Mesendoderm (in vitro differentiated cells): ENCODE measurements around the gene IL17RC.
"Not testable (repeated sequence)": the region's sequence is repeated elsewhere in the genome, so short reads cannot be mapped to it uniquely, and the experiment has no call there.

Source experiments
- DNase-seq: peaks from one replicate; pipeline ENCODE4 v3.0.0; 2013
- H2AK5ac ChIP-seq: 2 replicates; pipeline ENCODE4 v1.6.1; 2013; ENCODE audit warnings: low read length, inconsistent platforms
- H2BK120ac ChIP-seq: 2 replicates; pipeline ENCODE4 v1.6.1; 2013; ENCODE audit warnings: low read depth, mild to moderate bottlenecking, low read length, moderate library complexity, mixed read lengths
- H2BK15ac ChIP-seq: replicated peaks from 2 replicates; pipeline ENCODE4 v1.6.1; 2013; ENCODE audit warnings: low read depth, mild to moderate bottlenecking, moderate library complexity
- H2BK5ac ChIP-seq: 2 replicates; pipeline ENCODE4 v1.6.1; 2013; ENCODE audit warnings: low read length, inconsistent platforms
- H3K18ac ChIP-seq: 2 replicates; pipeline ENCODE4 v1.6.1; 2013; ENCODE audit warnings: mild to moderate bottlenecking, low read length, mixed read lengths
- H3K23ac ChIP-seq: one replicate; pipeline ENCODE4 v1.6.1; 2013; ENCODE audit warnings: low read length
- H3K27ac ChIP-seq: 2 replicates; pipeline ENCODE4 v1.5.1; 2013; ENCODE audit warnings: low read depth, mild to moderate bottlenecking, inconsistent platforms, low read length, moderate library complexity
- H3K27me3 ChIP-seq: 2 replicates; pipeline ENCODE4 v1.6.1; 2013; ENCODE audit warnings: low read length, control low read depth, mild to moderate bottlenecking, inconsistent platforms; ENCODE audit not compliant: insufficient read depth, poor library complexity
- H3K36me3 ChIP-seq: 2 replicates; pipeline ENCODE4 v1.6.1; 2013; ENCODE audit warnings: low read length, inconsistent platforms; ENCODE audit not compliant: control insufficient read depth, insufficient read depth
- H3K4ac ChIP-seq: one replicate; pipeline ENCODE4 v1.6.1; 2013; ENCODE audit warnings: low read depth, mild to moderate bottlenecking, low read length, moderate library complexity
- H3K4me1 ChIP-seq: 2 replicates; pipeline ENCODE4 v1.6.1; 2013; ENCODE audit warnings: low read depth, low read length, inconsistent platforms; ENCODE audit not compliant: control insufficient read depth
- H3K4me2 ChIP-seq: 2 replicates; pipeline ENCODE4 v1.6.1; 2013; ENCODE audit warnings: low read length
- H3K4me3 ChIP-seq: 2 replicates; pipeline ENCODE4 v1.5.1; 2013; ENCODE audit warnings: mild to moderate bottlenecking, low read length
- H3K56ac ChIP-seq: one replicate; pipeline ENCODE4 v1.6.1; 2013; ENCODE audit warnings: low read length
- H3K79me1 ChIP-seq: 2 replicates; pipeline ENCODE4 v1.6.1; 2013; ENCODE audit warnings: low read length, inconsistent platforms
- H3K79me2 ChIP-seq: 2 replicates; pipeline ENCODE4 v1.6.1; 2013; ENCODE audit warnings: mild to moderate bottlenecking, low read length; ENCODE audit not compliant: control insufficient read depth, insufficient read depth
- H3K9ac ChIP-seq: 2 replicates; pipeline ENCODE4 v1.6.1; 2013; ENCODE audit warnings: low read length, inconsistent platforms
- H4K5ac ChIP-seq: one replicate; pipeline ENCODE4 v1.6.1; 2013; ENCODE audit warnings: low read length
- H4K8ac ChIP-seq: one replicate; pipeline ENCODE4 v1.6.1; 2013; ENCODE audit warnings: low read depth, mild to moderate bottlenecking, control low read depth, low read length, moderate library complexity
- WGBS: extraction: QIAGEN DNeasy Blood & Tissue Kit; methylation state at CpG from one replicate; pipeline ENCODE4 v1.1.7; 2013; ENCODE audit warnings: low lambda C conversion rate, missing lambda C conversion rate; ENCODE audit not compliant: insufficient coverage; ENCODE audit errors: extremely low coverage; 5-methylcytosine and 5-hydroxymethylcytosine counted together

The IL17RC gene

GRCh38 chr3:9938966-9939365 is 22.1 kb downstream of the IL17RC start:
- Histone ChIP-seq H4K5ac (no peak overlapping the region), H3K27me3 (no peaks in the 10 kb centered on the region), H3K79me1 (no peaks in the 10 kb centered on the region), H2AK5ac (no peak overlapping the region), H3K36me3 (no peaks in the 10 kb centered on the region), H2BK5ac (no peak overlapping the region), H4K8ac (no peak overlapping the region), H3K4me3 (no peak overlapping the region), H3K9ac (no peak overlapping the region), H3K4ac (no peak overlapping the region), H2BK15ac (no peak overlapping the region), H3K18ac (no peak overlapping the region), H3K27ac (no peak overlapping the region), H3K56ac (no peak overlapping the region), H3K4me1 (peaks cover 3% of the 10 kb centered on the region), H3K4me2 (no peak overlapping the region), H3K79me2 (no peaks in the 10 kb centered on the region), H3K23ac (no peak overlapping the region), H2BK120ac (no peak overlapping the region)
- no CpG with 5 or more reads among the region's 2 CpGs for WGBS
- no peak for DNase-seq

- H3K27me3 ChIP-seq, H3K4me1 ChIP-seq, H3K9ac ChIP-seq, DNase-seq, H3K4me2 ChIP-seq, H3K36me3 ChIP-seq, H3K79me2 ChIP-seq, H3K27ac ChIP-seq, H3K4ac ChIP-seq, H3K56ac ChIP-seq, H3K18ac ChIP-seq, H4K8ac ChIP-seq, H2BK5ac ChIP-seq, H3K23ac ChIP-seq, H4K5ac ChIP-seq, H3K4me3 ChIP-seq, H2BK15ac ChIP-seq, H3K79me1 ChIP-seq, H2BK120ac ChIP-seq, H2AK5ac ChIP-seq: not testable (repeated sequence)
- no CpG with 5 or more reads among the region's 32 CpGs for WGBS
Measured at GRCh38 chr3:9939906-9940305, 23.0 kb downstream of the IL17RC start.

- Histone ChIP-seq H3K79me2 (no peaks in the 10 kb centered on the region), H3K79me1 (no peaks in the 10 kb centered on the region), H3K4me2 (no peak overlapping the region), H3K27ac (no peak overlapping the region), H3K56ac (no peak overlapping the region), H4K8ac (no peak overlapping the region), H2BK5ac (no peak overlapping the region), H3K4ac (no peak overlapping the region), H3K9ac (no peak overlapping the region), H3K4me1 (no peaks in the 10 kb centered on the region), H4K5ac (no peak overlapping the region), H3K23ac (no peak overlapping the region), H2BK15ac (no peak overlapping the region), H2AK5ac (no peak overlapping the region), H3K36me3 (no peaks in the 10 kb centered on the region), H3K27me3 (no peaks in the 10 kb centered on the region), H3K4me3 (no peak overlapping the region), H3K18ac (no peak overlapping the region), H2BK120ac (no peak overlapping the region)
- no CpG with 5 or more reads among the region's 10 CpGs for WGBS
- no peak for DNase-seq
Measured at GRCh38 chr3:9940746-9941145, 23.8 kb downstream of the IL17RC start.

- Histone ChIP-seq H3K4me2 (no peak overlapping the region), H3K4me1 (no peaks in the 10 kb centered on the region), H2BK15ac (no peak overlapping the region), H2AK5ac (no peak overlapping the region), H4K8ac (no peak overlapping the region), H3K18ac (no peak overlapping the region), H4K5ac (no peak overlapping the region), H3K27me3 (no peaks in the 10 kb centered on the region), H3K79me2 (no peaks in the 10 kb centered on the region), H3K27ac (no peak overlapping the region), H3K79me1 (no peaks in the 10 kb centered on the region), H3K56ac (no peak overlapping the region), H3K9ac (no peak overlapping the region), H2BK5ac (no peak overlapping the region), H3K4ac (no peak overlapping the region), H2BK120ac (no peak overlapping the region), H3K23ac (no peak overlapping the region), H3K4me3 (no peak overlapping the region), H3K36me3 (no peaks in the 10 kb centered on the region)
- no peak for DNase-seq
- no CpG with 5 or more reads among the region's 4 CpGs for WGBS
Measured at GRCh38 chr3:9942164-9942563, 25.3 kb downstream of the IL17RC start.

- Histone ChIP-seq H3K4me3 (no peak overlapping the region), H3K23ac (no peak overlapping the region), H3K56ac (no peak overlapping the region), H3K36me3 (no peaks in the 10 kb centered on the region), H4K8ac (no peak overlapping the region), H2BK15ac (no peak overlapping the region), H3K79me2 (no peaks in the 10 kb centered on the region), H3K4me1 (no peaks in the 10 kb centered on the region), H3K9ac (no peak overlapping the region), H3K27me3 (no peaks in the 10 kb centered on the region), H3K4ac (no peak overlapping the region), H3K4me2 (no peak overlapping the region), H2BK5ac (no peak overlapping the region), H3K79me1 (no peaks in the 10 kb centered on the region), H2AK5ac (no peak overlapping the region), H2BK120ac (no peak overlapping the region), H4K5ac (no peak overlapping the region), H3K27ac (no peak overlapping the region), H3K18ac (no peak overlapping the region)
- DNase-seq = no peak
- WGBS = no CpG with 5 or more reads among the region's 11 CpGs
Measured at GRCh38 chr3:9942934-9943690, 26.2 kb downstream of the IL17RC start.

- H2BK120ac ChIP-seq = no peak overlapping the region
- H3K18ac ChIP-seq = no peak overlapping the region
- H3K4ac ChIP-seq = no peak overlapping the region
- no peak overlapping the region for H3K27ac ChIP-seq
- H3K23ac ChIP-seq = no peak overlapping the region
- no peak overlapping the region for H3K56ac ChIP-seq
- no peaks in the 10 kb centered on the region for H3K79me2 ChIP-seq
- no peak for DNase-seq
- no peak overlapping the region for H2AK5ac ChIP-seq
- H2BK15ac ChIP-seq = no peak overlapping the region
- WGBS = no CpG with 5 or more reads among the region's 11 CpGs
- no peaks in the 10 kb centered on the region for H3K4me1 ChIP-seq
- no peak overlapping the region for H4K8ac ChIP-seq
- H3K36me3 ChIP-seq = no peaks in the 10 kb centered on the region
- no peak overlapping the region for H3K9ac ChIP-seq
- no peak overlapping the region for H3K4me3 ChIP-seq
- H3K27me3 ChIP-seq = no peaks in the 10 kb centered on the region
- H4K5ac ChIP-seq = no peak overlapping the region
- no peaks in the 10 kb centered on the region for H3K79me1 ChIP-seq
- no peak overlapping the region for H3K4me2 ChIP-seq
- no peak overlapping the region for H2BK5ac ChIP-seq
Measured at GRCh38 chr3:9944271-9944670, 27.4 kb downstream of the IL17RC start.
